ENCODE measurements around the gene GPR31.

The GPR31 gene

GRCh38 chr6:167109651-167110050 is 48.1 kb downstream of the GPR31 start:
- no peak overlapping the region for H3K27ac ChIP-seq
- TF ChIP-seq ZFX (IDR thresholded peaks at IDR 0.05; ENCODE audit: borderline replicate concordance), result no peak
- TF ChIP-seq, protein P1, sequence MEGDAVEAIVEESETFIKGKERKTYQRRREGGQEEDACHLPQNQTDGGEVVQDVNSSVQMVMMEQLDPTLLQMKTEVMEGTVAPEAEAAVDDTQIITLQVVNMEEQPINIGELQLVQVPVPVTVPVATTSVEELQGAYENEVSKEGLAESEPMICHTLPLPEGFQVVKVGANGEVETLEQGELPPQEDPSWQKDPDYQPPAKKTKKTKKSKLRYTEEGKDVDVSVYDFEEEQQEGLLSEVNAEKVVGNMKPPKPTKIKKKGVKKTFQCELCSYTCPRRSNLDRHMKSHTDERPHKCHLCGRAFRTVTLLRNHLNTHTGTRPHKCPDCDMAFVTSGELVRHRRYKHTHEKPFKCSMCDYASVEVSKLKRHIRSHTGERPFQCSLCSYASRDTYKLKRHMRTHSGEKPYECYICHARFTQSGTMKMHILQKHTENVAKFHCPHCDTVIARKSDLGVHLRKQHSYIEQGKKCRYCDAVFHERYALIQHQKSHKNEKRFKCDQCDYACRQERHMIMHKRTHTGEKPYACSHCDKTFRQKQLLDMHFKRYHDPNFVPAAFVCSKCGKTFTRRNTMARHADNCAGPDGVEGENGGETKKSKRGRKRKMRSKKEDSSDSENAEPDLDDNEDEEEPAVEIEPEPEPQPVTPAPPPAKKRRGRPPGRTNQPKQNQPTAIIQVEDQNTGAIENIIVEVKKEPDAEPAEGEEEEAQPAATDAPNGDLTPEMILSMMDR (IDR thresholded peaks at IDR 0.05), result no peak

DNA sequence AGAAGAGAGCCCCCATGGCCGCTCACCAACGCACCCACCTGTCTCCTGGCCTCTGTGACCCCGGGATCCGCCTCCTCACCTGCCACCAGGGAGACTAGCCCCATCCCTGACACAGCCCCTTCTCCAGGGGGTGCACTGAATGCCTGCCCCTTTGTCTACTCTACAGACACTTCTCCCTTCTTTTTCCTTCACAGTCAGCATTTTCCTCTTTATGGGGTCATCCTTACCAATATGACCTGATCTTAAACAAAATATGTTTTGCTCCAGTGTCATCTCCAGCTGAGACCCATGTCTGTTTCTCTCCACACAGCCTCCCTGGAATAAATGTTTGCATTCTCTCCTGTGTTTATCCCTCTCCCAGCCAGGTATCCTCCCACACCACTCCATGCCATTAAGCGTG is 49.5 kb downstream of the GPR31 start:
- TF ChIP-seq, protein P1 (IDR thresholded peaks at IDR 0.05), result no peak
- TF ChIP-seq ZFX (IDR thresholded peaks at IDR 0.05; ENCODE audit: borderline replicate concordance), result no peak
- no peak overlapping the region for H3K27ac ChIP-seq

DNA sequence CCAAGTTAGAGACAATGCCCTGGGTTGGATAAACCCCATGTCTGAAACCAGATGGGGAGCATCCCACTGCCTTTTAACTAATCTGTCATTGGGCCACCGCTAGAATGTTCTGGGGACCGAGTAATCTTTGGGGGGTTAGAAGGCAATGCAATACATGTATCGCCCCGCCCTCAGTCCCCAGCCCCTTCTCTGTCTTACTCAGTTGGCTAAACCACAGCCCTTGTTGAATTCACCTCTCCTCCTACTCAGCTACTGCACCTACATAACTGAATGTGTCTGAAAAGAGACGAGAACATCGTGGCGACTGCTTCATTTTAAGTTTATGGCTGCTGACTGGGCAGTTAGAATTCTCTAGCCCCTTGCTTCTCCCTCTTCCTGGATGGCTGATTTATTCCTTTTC is 50.0 kb downstream of the GPR31 start:
- no peak overlapping the region for H3K27ac ChIP-seq
- TF ChIP-seq, protein P1 (IDR thresholded peaks at IDR 0.05), result no peak
- no peak for TF ChIP-seq ZFX (IDR thresholded peaks at IDR 0.05; ENCODE audit: borderline replicate concordance)

- H3K27ac ChIP-seq, result no peak overlapping the region
- TF ChIP-seq, protein P1 (IDR thresholded peaks at IDR 0.05), result no peak
Observed at GRCh38 chr6:167106406-167106805, 51.4 kb downstream of the GPR31 start.

All from 22Rv1 (cell line).